ENCODE data around the gene OPN3.
A peak's percentile ranks its signal among the peaks of the same experiment; 100 is the strongest.

OPN3 gene

DNA sequence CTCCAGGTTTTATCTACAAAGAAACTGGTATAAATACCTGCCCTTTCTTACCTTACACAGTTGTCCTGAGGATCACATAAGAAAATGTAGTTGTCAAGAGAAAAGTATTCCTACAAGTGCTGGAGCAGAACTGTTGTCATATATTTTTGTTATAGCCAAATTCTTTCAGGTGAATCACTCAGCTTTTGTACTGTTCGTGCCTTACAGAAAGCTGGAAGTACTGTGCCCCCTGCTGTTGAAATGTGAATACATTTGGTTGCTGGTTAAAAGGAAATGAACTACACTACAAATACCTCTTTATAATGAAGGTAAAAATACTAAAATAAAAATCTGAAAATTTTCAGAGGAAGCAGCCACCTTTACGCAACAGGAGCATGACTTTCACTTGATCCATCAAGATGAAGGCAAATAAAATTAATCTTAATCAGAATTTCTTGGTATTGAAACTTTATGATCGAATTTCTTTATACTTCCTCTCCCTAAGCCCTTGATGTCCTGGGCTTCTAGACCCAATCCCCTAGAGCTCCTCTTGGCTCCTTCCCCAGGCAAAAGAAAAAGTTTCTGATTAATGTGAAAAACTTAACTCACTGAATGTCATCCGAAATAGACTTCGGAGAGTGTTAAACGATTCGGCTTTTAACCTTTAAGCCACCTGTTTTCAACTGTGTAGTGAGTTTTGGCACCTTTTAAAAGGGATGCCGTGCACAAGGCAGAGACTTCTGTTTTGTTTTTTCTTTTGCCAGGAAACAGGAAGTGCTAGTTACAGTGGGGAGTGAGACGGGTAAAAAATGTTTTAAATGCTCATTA, 12.5 kb downstream of the OPN3 start:
- ATAC-seq: peak; percentile 97
- TF ChIP-seq, protein P1, sequence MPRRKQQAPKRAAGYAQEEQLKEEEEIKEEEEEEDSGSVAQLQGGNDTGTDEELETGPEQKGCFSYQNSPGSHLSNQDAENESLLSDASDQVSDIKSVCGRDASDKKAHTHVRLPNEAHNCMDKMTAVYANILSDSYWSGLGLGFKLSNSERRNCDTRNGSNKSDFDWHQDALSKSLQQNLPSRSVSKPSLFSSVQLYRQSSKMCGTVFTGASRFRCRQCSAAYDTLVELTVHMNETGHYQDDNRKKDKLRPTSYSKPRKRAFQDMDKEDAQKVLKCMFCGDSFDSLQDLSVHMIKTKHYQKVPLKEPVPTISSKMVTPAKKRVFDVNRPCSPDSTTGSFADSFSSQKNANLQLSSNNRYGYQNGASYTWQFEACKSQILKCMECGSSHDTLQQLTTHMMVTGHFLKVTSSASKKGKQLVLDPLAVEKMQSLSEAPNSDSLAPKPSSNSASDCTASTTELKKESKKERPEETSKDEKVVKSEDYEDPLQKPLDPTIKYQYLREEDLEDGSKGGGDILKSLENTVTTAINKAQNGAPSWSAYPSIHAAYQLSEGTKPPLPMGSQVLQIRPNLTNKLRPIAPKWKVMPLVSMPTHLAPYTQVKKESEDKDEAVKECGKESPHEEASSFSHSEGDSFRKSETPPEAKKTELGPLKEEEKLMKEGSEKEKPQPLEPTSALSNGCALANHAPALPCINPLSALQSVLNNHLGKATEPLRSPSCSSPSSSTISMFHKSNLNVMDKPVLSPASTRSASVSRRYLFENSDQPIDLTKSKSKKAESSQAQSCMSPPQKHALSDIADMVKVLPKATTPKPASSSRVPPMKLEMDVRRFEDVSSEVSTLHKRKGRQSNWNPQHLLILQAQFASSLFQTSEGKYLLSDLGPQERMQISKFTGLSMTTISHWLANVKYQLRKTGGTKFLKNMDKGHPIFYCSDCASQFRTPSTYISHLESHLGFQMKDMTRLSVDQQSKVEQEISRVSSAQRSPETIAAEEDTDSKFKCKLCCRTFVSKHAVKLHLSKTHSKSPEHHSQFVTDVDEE (CRISPR knock-in tag; IDR thresholded peaks at IDR 0.05): no peak
- no peak for TF ChIP-seq RARB (CRISPR knock-in tag; IDR thresholded peaks at IDR 0.05)
- no peak for TF ChIP-seq ISL1 (CRISPR knock-in tag; IDR thresholded peaks at IDR 0.05)
- no peak for TF ChIP-seq CSDC2 (CRISPR knock-in tag; IDR thresholded peaks at IDR 0.05)
- no peak for TF ChIP-seq OSR1 (CRISPR knock-in tag; IDR thresholded peaks at IDR 0.05)
- no peak for TF ChIP-seq ARNTL (CRISPR knock-in tag; IDR thresholded peaks at IDR 0.05; ENCODE audit: borderline replicate concordance, low read depth)
- TF ChIP-seq ZNF70 (CRISPR knock-in tag; IDR thresholded peaks at IDR 0.05): no peak
- TF ChIP-seq, protein P2, sequence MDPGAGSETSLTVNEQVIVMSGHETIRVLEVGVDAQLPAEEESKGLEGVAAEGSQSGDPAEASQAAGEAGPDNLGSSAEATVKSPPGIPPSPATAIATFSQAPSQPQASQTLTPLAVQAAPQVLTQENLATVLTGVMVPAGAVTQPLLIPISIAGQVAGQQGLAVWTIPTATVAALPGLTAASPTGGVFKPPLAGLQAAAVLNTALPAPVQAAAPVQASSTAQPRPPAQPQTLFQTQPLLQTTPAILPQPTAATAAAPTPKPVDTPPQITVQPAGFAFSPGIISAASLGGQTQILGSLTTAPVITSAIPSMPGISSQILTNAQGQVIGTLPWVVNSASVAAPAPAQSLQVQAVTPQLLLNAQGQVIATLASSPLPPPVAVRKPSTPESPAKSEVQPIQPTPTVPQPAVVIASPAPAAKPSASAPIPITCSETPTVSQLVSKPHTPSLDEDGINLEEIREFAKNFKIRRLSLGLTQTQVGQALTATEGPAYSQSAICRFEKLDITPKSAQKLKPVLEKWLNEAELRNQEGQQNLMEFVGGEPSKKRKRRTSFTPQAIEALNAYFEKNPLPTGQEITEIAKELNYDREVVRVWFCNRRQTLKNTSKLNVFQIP (CRISPR knock-in tag; IDR thresholded peaks at IDR 0.05; ENCODE audit: borderline replicate concordance, low read depth): no peak
- no peak for TF ChIP-seq ZC3H10 (CRISPR knock-in tag; IDR thresholded peaks at IDR 0.05)
- TF ChIP-seq, protein P3, sequence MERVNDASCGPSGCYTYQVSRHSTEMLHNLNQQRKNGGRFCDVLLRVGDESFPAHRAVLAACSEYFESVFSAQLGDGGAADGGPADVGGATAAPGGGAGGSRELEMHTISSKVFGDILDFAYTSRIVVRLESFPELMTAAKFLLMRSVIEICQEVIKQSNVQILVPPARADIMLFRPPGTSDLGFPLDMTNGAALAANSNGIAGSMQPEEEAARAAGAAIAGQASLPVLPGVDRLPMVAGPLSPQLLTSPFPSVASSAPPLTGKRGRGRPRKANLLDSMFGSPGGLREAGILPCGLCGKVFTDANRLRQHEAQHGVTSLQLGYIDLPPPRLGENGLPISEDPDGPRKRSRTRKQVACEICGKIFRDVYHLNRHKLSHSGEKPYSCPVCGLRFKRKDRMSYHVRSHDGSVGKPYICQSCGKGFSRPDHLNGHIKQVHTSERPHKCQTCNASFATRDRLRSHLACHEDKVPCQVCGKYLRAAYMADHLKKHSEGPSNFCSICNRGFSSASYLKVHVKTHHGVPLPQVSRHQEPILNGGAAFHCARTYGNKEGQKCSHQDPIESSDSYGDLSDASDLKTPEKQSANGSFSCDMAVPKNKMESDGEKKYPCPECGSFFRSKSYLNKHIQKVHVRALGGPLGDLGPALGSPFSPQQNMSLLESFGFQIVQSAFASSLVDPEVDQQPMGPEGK (CRISPR knock-in tag; IDR thresholded peaks at IDR 0.05; ENCODE audit: borderline replicate concordance): no peak
- TF ChIP-seq BACH2 (CRISPR knock-in tag; IDR thresholded peaks at IDR 0.05; ENCODE audit: borderline replicate concordance): no peak
- TF ChIP-seq SNAI2 (CRISPR knock-in tag; IDR thresholded peaks at IDR 0.05): no peak
- TF ChIP-seq TOX (CRISPR knock-in tag; IDR thresholded peaks at IDR 0.05; ENCODE audit: borderline replicate concordance): no peak
- TF ChIP-seq, protein P4, sequence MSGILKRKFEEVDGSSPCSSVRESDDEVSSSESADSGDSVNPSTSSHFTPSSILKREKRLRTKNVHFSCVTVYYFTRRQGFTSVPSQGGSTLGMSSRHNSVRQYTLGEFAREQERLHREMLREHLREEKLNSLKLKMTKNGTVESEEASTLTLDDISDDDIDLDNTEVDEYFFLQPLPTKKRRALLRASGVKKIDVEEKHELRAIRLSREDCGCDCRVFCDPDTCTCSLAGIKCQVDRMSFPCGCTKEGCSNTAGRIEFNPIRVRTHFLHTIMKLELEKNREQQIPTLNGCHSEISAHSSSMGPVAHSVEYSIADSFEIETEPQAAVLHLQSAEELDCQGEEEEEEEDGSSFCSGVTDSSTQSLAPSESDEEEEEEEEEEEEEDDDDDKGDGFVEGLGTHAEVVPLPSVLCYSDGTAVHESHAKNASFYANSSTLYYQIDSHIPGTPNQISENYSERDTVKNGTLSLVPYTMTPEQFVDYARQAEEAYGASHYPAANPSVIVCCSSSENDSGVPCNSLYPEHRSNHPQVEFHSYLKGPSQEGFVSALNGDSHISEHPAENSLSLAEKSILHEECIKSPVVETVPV (CRISPR knock-in tag; IDR thresholded peaks at IDR 0.05): no peak

DNA sequence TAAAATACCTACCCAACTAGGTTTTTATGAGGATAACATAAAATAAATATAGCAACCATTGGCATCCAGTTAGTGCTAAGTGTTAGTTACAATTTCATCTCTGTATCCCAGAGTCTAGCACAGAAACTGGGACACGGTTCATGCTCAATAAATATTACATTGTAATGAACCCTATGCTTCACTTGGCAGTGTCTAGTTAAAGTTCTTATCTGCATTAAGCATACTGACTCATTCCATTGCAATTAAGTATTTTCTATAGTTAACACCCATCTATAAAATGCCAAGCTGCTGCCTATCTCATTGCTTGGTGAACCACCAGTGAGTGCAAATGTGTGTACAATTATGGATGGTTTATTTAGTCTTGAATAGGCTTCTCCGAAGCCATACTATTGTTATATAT, 15.2 kb downstream of the OPN3 start:
- ATAC-seq: no peak
- TF ChIP-seq ZFP3 (CRISPR knock-in tag; IDR thresholded peaks at IDR 0.05) (no peak), ZNF70 (CRISPR knock-in tag; IDR thresholded peaks at IDR 0.05) (no peak), ZNF8 (CRISPR knock-in tag; IDR thresholded peaks at IDR 0.05) (no peak), ZFP30 (CRISPR knock-in tag; IDR thresholded peaks at IDR 0.05) (no peak), BACH2 (CRISPR knock-in tag; IDR thresholded peaks at IDR 0.05; ENCODE audit: borderline replicate concordance) (no peak), ISL1 (CRISPR knock-in tag; IDR thresholded peaks at IDR 0.05) (no peak), CSDC2 (CRISPR knock-in tag; IDR thresholded peaks at IDR 0.05) (no peak), ZNF565 (CRISPR knock-in tag; conservative IDR thresholded peaks at IDR 0.05; ENCODE audit: low read depth) (no peak), ZC3H10 (CRISPR knock-in tag; IDR thresholded peaks at IDR 0.05) (no peak), OSR1 (CRISPR knock-in tag; IDR thresholded peaks at IDR 0.05) (no peak), RARB (CRISPR knock-in tag; IDR thresholded peaks at IDR 0.05) (no peak), GLIS3 (CRISPR knock-in tag; IDR thresholded peaks at IDR 0.05) (no peak), PPARA (CRISPR knock-in tag; IDR thresholded peaks at IDR 0.05; ENCODE audit: borderline replicate concordance) (no peak), SNAI2 (CRISPR knock-in tag; IDR thresholded peaks at IDR 0.05) (no peak), ARNTL (CRISPR knock-in tag; IDR thresholded peaks at IDR 0.05; ENCODE audit: borderline replicate concordance, low read depth) (no peak), TCF4 (CRISPR knock-in tag; IDR thresholded peaks at IDR 0.05; ENCODE audit: borderline replicate concordance) (no peak)
- TF ChIP-seq, protein P1 (CRISPR knock-in tag; IDR thresholded peaks at IDR 0.05): no peak
- TF ChIP-seq, protein P3 (CRISPR knock-in tag; IDR thresholded peaks at IDR 0.05; ENCODE audit: borderline replicate concordance): no peak
- TF ChIP-seq, protein P5, sequence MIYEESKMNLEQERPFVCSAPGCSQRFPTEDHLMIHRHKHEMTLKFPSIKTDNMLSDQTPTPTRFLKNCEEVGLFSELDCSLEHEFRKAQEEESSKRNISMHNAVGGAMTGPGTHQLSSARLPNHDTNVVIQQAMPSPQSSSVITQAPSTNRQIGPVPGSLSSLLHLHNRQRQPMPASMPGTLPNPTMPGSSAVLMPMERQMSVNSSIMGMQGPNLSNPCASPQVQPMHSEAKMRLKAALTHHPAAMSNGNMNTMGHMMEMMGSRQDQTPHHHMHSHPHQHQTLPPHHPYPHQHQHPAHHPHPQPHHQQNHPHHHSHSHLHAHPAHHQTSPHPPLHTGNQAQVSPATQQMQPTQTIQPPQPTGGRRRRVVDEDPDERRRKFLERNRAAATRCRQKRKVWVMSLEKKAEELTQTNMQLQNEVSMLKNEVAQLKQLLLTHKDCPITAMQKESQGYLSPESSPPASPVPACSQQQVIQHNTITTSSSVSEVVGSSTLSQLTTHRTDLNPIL (CRISPR knock-in tag; IDR thresholded peaks at IDR 0.05; ENCODE audit: low read depth): no peak
- TF ChIP-seq, protein P4 (CRISPR knock-in tag; IDR thresholded peaks at IDR 0.05): no peak
